WTC11 (cell line): Measurements from ENCODE around the gene RMI1. TPM values are rescaled to one million over a fixed set of nuclear protein-coding genes. Genes with fewer than 3 reads are reported as not detected.

Source experiments
- ATAC-seq: fragments of 200-7000 bp; cut with Tn5 transposase; 2 replicates; pipeline ENCODE4 v1.10.0; 2021; ENCODE audit warnings: mild to moderate bottlenecking, moderate library complexity
- CTCF ChIA-PET: fragments of 300-600 bp; sonication (Branson Sonifier 250); formaldehyde crosslinking; loops from one replicate; lab custom pipeline; 2021; ENCODE audit warnings: antibody characterized with exemption; lab: Charles Lee
- POLR2A ChIA-PET: fragments of 350-600 bp; sonication (Branson Sonifier 250); formaldehyde crosslinking; loops from one replicate; lab custom pipeline; 2021; ENCODE audit warnings: antibody characterized with exemption; lab: Charles Lee
- DNase-seq: peaks from one replicate; pipeline ENCODE4 v3.0.0; 2021; ENCODE audit warnings: low spot score
- H3K27ac Mint-ChIP-seq: 2 replicates; pipeline ENCODE4 v1.8.0; 2021; ENCODE audit warnings: mixed read lengths
- H3K27me3 Mint-ChIP-seq: 2 replicates; pipeline ENCODE4 v1.8.0; 2021; ENCODE audit warnings: low read depth, mild to moderate bottlenecking, moderate library complexity, mixed read lengths
- H3K36me3 Mint-ChIP-seq: 2 replicates; pipeline ENCODE4 v1.8.0; 2021; ENCODE audit warnings: mixed read lengths
- H3K4me1 Mint-ChIP-seq: 2 replicates; pipeline ENCODE4 v1.8.0; 2022; ENCODE audit warnings: mixed read lengths
- H3K4me3 Mint-ChIP-seq: 2 replicates; pipeline ENCODE4 v1.8.0; 2021; ENCODE audit warnings: mild to moderate bottlenecking, moderate library complexity, mixed read lengths
- H3K9me3 Mint-ChIP-seq: 2 replicates; pipeline ENCODE4 v1.8.0; 2021; ENCODE audit warnings: mixed read lengths
- AR ChIP-seq: fragments of 250-450 bp; sonication (Bioruptor Pico); IDR thresholded peaks from 2 replicates; pipeline ENCODE4 v1.9.0; 2021; ENCODE audit warnings: mild to moderate bottlenecking
- ESRRA ChIP-seq: sonication (generic); formaldehyde crosslinking; IDR thresholded peaks from 2 replicates; pipeline ENCODE4 v1.8.1; 2022; ENCODE audit warnings: mild to moderate bottlenecking, missing genetic modification reagents, borderline replicate concordance
- IRF1 ChIP-seq: sonication (generic); formaldehyde crosslinking; IDR thresholded peaks from 2 replicates; pipeline ENCODE4 v1.8.0; 2023; ENCODE audit warnings: missing genetic modification reagents
- NFATC4 ChIP-seq: fragments of 250-450 bp; sonication (Bioruptor Pico); IDR thresholded peaks from 2 replicates; pipeline ENCODE4 v1.9.0; 2021; ENCODE audit warnings: mild to moderate bottlenecking
- NR3C1 ChIP-seq: sonication (generic); formaldehyde crosslinking; conservative IDR thresholded peaks from 2 replicates; pipeline ENCODE4 v1.8.1; 2023; ENCODE audit warnings: low read depth, mild to moderate bottlenecking, missing genetic modification reagents
- SMAD3 ChIP-seq: sonication (generic); formaldehyde crosslinking; IDR thresholded peaks from 2 replicates; pipeline ENCODE4 v1.8.0; 2022; ENCODE audit warnings: missing genetic modification reagents, mild to moderate bottlenecking, borderline replicate concordance
- STAT6 ChIP-seq: sonication (generic); formaldehyde crosslinking; conservative IDR thresholded peaks from 2 replicates; pipeline ENCODE4 v1.8.1; 2023; ENCODE audit warnings: mild to moderate bottlenecking, low read depth, missing genetic modification reagents, moderate library complexity
- TCF7 ChIP-seq: sonication (generic); formaldehyde crosslinking; IDR thresholded peaks from 2 replicates; pipeline ENCODE4 v1.8.0; 2022; ENCODE audit warnings: mild to moderate bottlenecking, low read depth, missing genetic modification reagents, moderate library complexity
- TP53 ChIP-seq: sonication (generic); formaldehyde crosslinking; IDR thresholded peaks from 2 replicates; pipeline ENCODE4 v1.8.1; 2023; ENCODE audit warnings: mild to moderate bottlenecking, missing genetic modification reagents
- ZNF532 ChIP-seq: fragments of 250-450 bp; sonication (Bioruptor Pico); IDR thresholded peaks from 2 replicates; pipeline ENCODE4 v1.9.0; 2021; ENCODE audit warnings: mild to moderate bottlenecking, borderline replicate concordance
- ZSCAN18 ChIP-seq: fragments of 250-450 bp; sonication (Bioruptor Pico); IDR thresholded peaks from 2 replicates; pipeline ENCODE4 v2.1.2; 2022; ENCODE audit warnings: mild to moderate bottlenecking, moderate library complexity
- total RNA-seq: library from RNA; stranded (reverse); gene quantifications from 3 replicates; pipeline ENCODE4 v1.2.3, GENCODE V29; 2021

Gene RMI1
- total RNA-seq, 1 experiment from 2014 or later: 25.8 TPM

- Mint-ChIP-seq H3K27ac (no peak overlapping the region), H3K27me3 (peaks cover 25% of the 10 kb centered on the region), H3K9me3 (no peaks in the 10 kb centered on the region), H3K4me3 (peak overlapping the region; percentile 79), H3K4me1 (peaks cover 14% of the 10 kb centered on the region), H3K36me3 (0 out of 2 replicates have a peak, but pooled peaks cover 2% of the 10 kb centered on the region)
- ATAC-seq: no peak
- ChIA-PET POLR2A (interaction anchor here (1.6 kb wide), 1 partner anchor 36 kb away, joined by 4 read pairs; the partner anchor contains the start of gene KIF27), CTCF (interaction anchor here (1.1 kb wide), 1 partner anchor 36 kb away, joined by 4 read pairs; the partner anchor contains the start of gene KIF27)
- no peak for DNase-seq
- TF ChIP-seq NFATC4 (CRISPR knock-in tag) (no peak), TP53 (CRISPR knock-in tag) (no peak)
Observed at GRCh38 chr9:83957248-83957513, 23.4 kb upstream of the RMI1 start.

- POLR2A ChIA-PET: interaction anchor here (4.6 kb wide), 1 partner anchor 21 kb away, joined by 24 read pairs; the partner anchor contains the start of genes HNRNPK and RMI1
- no peak for ATAC-seq
- Mint-ChIP-seq H3K4me3 (no peak overlapping the region), H3K27me3 (peaks cover 25% of the 10 kb centered on the region)
- DNase-seq: no peak
- CTCF ChIA-PET: no interaction called here
- TF ChIP-seq ZNF532 (CRISPR knock-in tag) (no peak), IRF1 (no peak), TCF7 (CRISPR knock-in tag) (no peak), ESRRA (CRISPR knock-in tag) (no peak), STAT6 (CRISPR knock-in tag) (no peak), NR3C1 (no peak), SMAD3 (CRISPR knock-in tag) (no peak), AR (CRISPR knock-in tag) (no peak), ZSCAN18 (CRISPR knock-in tag) (no peak)
- TF ChIP-seq, all 79 proteins: peak for 0
- Mint-ChIP-seq H3K4me1 (peaks cover 14% of the 10 kb centered on the region), H3K36me3 (0 out of 2 replicates have a peak, but pooled peaks cover 2% of the 10 kb centered on the region), H3K27ac (no peak overlapping the region), H3K9me3 (no peaks in the 10 kb centered on the region)
Observed at GRCh38 chr9:83959061-83959460, 21.5 kb upstream of the RMI1 start.
